ENCODE data around the gene YIPF7.

The YIPF7 gene

GRCh38 chr4:44616621-44617020, 34.8 kb downstream of the YIPF7 start:
- DNase-seq (ENCODE audit: low read depth) = no peak

DNA sequence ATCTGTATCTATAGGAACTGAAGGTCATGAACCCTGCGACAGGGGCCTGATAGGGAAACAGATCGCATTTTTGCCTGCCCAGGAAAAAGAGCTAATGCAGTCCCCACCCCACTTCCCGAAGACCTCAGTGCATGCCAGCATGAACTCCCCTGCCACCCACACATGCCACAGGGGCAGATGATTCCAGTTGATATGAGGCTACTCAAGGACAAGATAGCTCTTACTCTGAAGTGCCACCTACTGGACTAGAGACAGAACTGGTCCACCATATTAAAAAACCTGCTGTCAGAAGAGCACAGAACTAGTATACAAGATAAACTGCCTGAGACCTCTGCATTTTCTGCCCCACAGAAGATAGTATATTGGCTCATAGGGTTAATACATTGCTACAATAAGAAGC, 68.0 kb downstream of the YIPF7 start:
- no peak for DNase-seq (ENCODE audit: low read depth)

DNA sequence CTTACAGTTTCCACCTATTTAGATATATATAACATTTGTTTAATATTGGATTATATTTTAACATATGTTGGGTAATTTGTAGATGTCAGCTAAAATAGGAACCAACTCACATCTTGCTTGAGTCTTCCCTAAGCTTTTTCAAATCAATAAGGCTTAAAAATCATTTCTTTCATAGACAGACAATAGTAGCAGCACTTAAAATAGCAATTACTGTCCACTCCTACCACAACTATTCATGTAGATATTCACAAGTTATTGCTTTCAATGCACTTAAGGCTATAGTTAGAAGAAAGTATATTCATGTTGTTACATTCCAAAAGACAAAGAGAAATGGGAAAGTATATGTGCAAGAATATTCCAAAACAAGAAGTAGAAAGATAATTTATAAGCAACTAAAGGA, 71.2 kb downstream of the YIPF7 start:
- DNase-seq (ENCODE audit: low read depth) = no peak

- DNase-seq (ENCODE audit: low read depth) = no peak
Observed at GRCh38 chr4:44578954-44579353, 72.5 kb downstream of the YIPF7 start.
